Stomach (tissue), 9 donors: ENCODE results near the gene DOK6. TPM values are rescaled to one million over a fixed set of nuclear protein-coding genes. Genes with fewer than 3 reads are reported as not detected.
"Not testable (repeated sequence)": the region's sequence is repeated elsewhere in the genome, so short reads cannot be mapped to it uniquely, and the experiment has no call there.

ENCODE experiments used
- DNase-seq, 2 donors: peaks; one replicate each; pipeline versions ENCODE4 v3.0.0 to v3.0.0-alpha.2; 2013 to 2019
- H3K27ac ChIP-seq, 5 donors: fragments of 200-600 bp in 4 of 5; sonication (generic) in 4 of 5; one replicate each; pipeline ENCODE4 v1.5.1; 2013 to 2019; ENCODE audit warnings: mild to moderate bottlenecking in 1 of 5, moderate library complexity in 1 of 5
- H3K27me3 ChIP-seq, 3 donors: fragments of 200-600 bp; sonication (generic); one replicate each; pipeline ENCODE4 v1.5.1; 2017 to 2019; ENCODE audit warnings: mixed run types in 1 of 3
- H3K36me3 ChIP-seq, 4 donors: fragments of 200-600 bp; sonication (generic); 1 replicate in 3 of 4; 2 replicates in 1 of 4; pipeline ENCODE4 v1.5.1; 2016 to 2019
- H3K4me1 ChIP-seq, 4 donors: fragments of 200-600 bp; sonication (generic); one replicate each; pipeline ENCODE4 v1.5.1; 2016 to 2019
- H3K4me3 ChIP-seq, 4 donors: fragments of 200-600 bp; sonication (generic) in 3 of 4; one replicate each; pipeline ENCODE4 v1.5.1; 2016 to 2019; ENCODE audit warnings: mild to moderate bottlenecking in 1 of 4
- H3K9me3 ChIP-seq, 4 donors: fragments of 200-600 bp; sonication (generic); one replicate each; pipeline ENCODE4 v1.5.1; 2016 to 2019
- EP300 ChIP-seq: sonication (generic); formaldehyde crosslinking; IDR thresholded peaks from one replicate; pipeline ENCODE4 v1.6.1; 2017; ENCODE audit warnings: antibody characterized with exemption
- POLR2A ChIP-seq, 4 donors: fragments of 450-650 bp; IDR thresholded peaks; one replicate each; pipeline ENCODE4 v1.6.1; 2016; ENCODE audit warnings: antibody characterized with exemption in 4 of 4, control low read depth in 2 of 4, mild to moderate bottlenecking in 1 of 4, moderate library complexity in 1 of 4
- POLR2AphosphoS5 ChIP-seq, 3 donors: sonication (generic); formaldehyde crosslinking; IDR thresholded peaks; one replicate each; pipeline ENCODE4 v1.6.1; 2016; ENCODE audit warnings: antibody characterized with exemption in 3 of 3
- WGBS, 5 donors: extraction: QIAGEN DNeasy Blood & Tissue Kit in 3 of 5; methylation state at CpG; one replicate each; pipeline versions ENCODE4 v1.1.5 to v1.1.7; 2013 to 2018; 5-methylcytosine and 5-hydroxymethylcytosine counted together
- intact Hi-C: fragments of 100-400 bp; cut with DNase I; formaldehyde crosslinking; loops from one replicate; pipeline ENCODE4 v1.15.1; 2023; ENCODE audit warnings: low total_unique reads
- polyA plus RNA-seq, 3 donors: library from polyadenylated mRNA; stranded (reverse); fragments of 200-250 nt; gene quantifications; one replicate each; pipeline ENCODE4 v1.2.3, GENCODE V29; 2013
- total RNA-seq, 5 donors: library from RNA; depleted of rRNA; stranded (reverse); fragments of >200 nt; gene quantifications; one replicate each; pipeline versions ENCODE4 v1.1.0 to v1.2.3, GENCODE V29; 2014 to 2016
- TF ChIP-seq, protein P1 (sequence below), 7 experiments: fragments of 450-650 bp in 4 of 7; fragments of 200-600 bp in 3 of 7; sonication (generic) in 3 of 7; IDR thresholded peaks; one replicate each; pipeline ENCODE4 v1.5.1; 2016 to 2019; ENCODE audit warnings: antibody characterized with exemption in 7 of 7, control low read depth in 2 of 7, mild to moderate bottlenecking in 1 of 7
- donor health status: healthy with polysubstance abuse.
- donor health status: Bipolar disorder and iron deficiency.
- donor health status: healthy.

Gene DOK6
- total and polyA plus RNA-seq, 8 donors, result 0.18 to 10.1 (median 1.7) TPM; not detected in 1

- no peaks in the 10 kb centered on the region for H3K36me3 ChIP-seq
- TF ChIP-seq POLR2AphosphoS5 (IDR thresholded peaks at IDR 0.05) (no peak), EP300 (no peak), POLR2A (IDR thresholded peaks at IDR 0.05) (no peak)
- TF ChIP-seq, protein P1, sequence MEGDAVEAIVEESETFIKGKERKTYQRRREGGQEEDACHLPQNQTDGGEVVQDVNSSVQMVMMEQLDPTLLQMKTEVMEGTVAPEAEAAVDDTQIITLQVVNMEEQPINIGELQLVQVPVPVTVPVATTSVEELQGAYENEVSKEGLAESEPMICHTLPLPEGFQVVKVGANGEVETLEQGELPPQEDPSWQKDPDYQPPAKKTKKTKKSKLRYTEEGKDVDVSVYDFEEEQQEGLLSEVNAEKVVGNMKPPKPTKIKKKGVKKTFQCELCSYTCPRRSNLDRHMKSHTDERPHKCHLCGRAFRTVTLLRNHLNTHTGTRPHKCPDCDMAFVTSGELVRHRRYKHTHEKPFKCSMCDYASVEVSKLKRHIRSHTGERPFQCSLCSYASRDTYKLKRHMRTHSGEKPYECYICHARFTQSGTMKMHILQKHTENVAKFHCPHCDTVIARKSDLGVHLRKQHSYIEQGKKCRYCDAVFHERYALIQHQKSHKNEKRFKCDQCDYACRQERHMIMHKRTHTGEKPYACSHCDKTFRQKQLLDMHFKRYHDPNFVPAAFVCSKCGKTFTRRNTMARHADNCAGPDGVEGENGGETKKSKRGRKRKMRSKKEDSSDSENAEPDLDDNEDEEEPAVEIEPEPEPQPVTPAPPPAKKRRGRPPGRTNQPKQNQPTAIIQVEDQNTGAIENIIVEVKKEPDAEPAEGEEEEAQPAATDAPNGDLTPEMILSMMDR (IDR thresholded peaks at IDR 0.05), result no peak
- 84 to 99% (median 89%) methylated on average over 2 of the region's 2 CpGs for WGBS, 5 donors
Measured at GRCh38 chr18:69844656-69845055, 444.0 kb downstream of the DOK6 start.

GRCh38 chr18:69845593-69846506 lies 445.2 kb downstream of the DOK6 start:
- H3K27me3 ChIP-seq, result no peaks in the 10 kb centered on the region
- no peak overlapping the region for H3K27ac ChIP-seq
- H3K4me3 ChIP-seq, result no peak overlapping the region
- TF ChIP-seq, protein P1 (IDR thresholded peaks at IDR 0.05), result no peak
- peak in 1 of 3 donors; percentile 8 for TF ChIP-seq POLR2AphosphoS5 (IDR thresholded peaks at IDR 0.05)
- 65 to 78% (median 71%) methylated on average over 8 of the region's 8 CpGs for WGBS, 5 donors
- intact Hi-C loops, result no loop called here
- peak in 1 of 2 donors; percentile 44 for DNase-seq
- no peaks in the 10 kb centered on the region for H3K36me3 ChIP-seq
- peaks cover 0 to 16% (median 0%) of the 10 kb centered on the region in 4 donors for H3K4me1 ChIP-seq
- no peaks in the 10 kb centered on the region for H3K9me3 ChIP-seq

More at GRCh38 chr18:69844656-69845055, 444.0 kb downstream of the DOK6 start:
- intact Hi-C loops, result no loop called here
- no peak for DNase-seq
- no peak overlapping the region for H3K4me3 ChIP-seq
- H3K27me3 ChIP-seq, result no peaks in the 10 kb centered on the region
- peaks cover 0 to 16% (median 0%) of the 10 kb centered on the region in 4 donors for H3K4me1 ChIP-seq
- H3K9me3 ChIP-seq, result no peaks in the 10 kb centered on the region
- H3K27ac ChIP-seq, result no peak overlapping the region

DNA sequence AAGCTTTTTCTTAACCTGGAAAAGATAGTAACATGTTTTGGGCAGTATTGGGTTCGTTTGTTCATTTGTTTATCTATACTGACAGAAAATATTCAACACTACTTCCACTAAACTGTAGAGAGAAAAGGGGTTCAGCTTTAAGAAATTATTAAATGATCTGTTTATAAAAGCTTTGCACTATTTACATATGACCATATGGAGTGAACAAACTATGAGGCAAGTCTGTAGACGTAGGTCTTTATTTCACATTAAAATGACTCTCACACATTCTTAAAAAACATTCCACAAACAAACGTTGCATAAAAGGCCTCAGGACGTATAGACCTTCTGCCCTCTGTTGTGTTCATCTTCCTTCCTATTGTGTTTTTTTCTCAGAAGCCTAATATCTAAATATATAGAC lies 452.4 kb downstream of the DOK6 start:
- WGBS, 5 donors, result 37 to 55% (median 52%) methylated on average over 4 of the region's 4 CpGs
- intact Hi-C loops, result no loop called here
- H3K36me3 ChIP-seq, result no peaks in the 10 kb centered on the region
- no peaks in the 10 kb centered on the region for H3K9me3 ChIP-seq
- no peaks in the 10 kb centered on the region for H3K4me1 ChIP-seq
- no peak for TF ChIP-seq EP300
- no peak for TF ChIP-seq POLR2A (IDR thresholded peaks at IDR 0.05)
- H3K4me3 ChIP-seq, result no peak overlapping the region
- no peak for DNase-seq
- H3K27ac ChIP-seq, result no peak overlapping the region
- no peaks in the 10 kb centered on the region for H3K27me3 ChIP-seq

DNA sequence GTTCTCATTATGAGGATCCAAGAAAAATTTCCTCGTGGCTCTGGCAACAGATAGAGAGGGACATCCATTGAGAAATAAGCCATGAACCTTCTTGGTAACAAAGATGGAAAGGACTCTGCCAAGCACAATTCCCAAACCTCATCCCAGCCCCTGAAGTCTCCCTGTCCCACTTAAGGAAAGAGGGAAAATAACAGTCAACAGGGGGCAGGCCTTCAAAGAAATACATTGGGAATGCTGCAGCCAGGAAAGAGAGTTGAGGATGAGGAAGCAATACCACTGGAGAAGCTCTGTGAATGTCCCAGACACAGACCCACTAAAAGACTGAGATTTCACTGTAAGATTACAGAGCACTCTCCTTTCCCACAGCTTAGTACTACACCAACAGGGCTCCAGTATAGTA lies 453.8 kb downstream of the DOK6 start:
- 83 to 94% (median 88%) methylated on average over 1 of the region's 1 CpG for WGBS, 5 donors
- H3K4me1 ChIP-seq, result no peaks in the 10 kb centered on the region
- intact Hi-C loops, result no loop called here
- H3K27ac ChIP-seq, result no peak overlapping the region
- no peak for TF ChIP-seq POLR2AphosphoS5 (IDR thresholded peaks at IDR 0.05)
- TF ChIP-seq, protein P1 (IDR thresholded peaks at IDR 0.05), result no peak
- no peak for TF ChIP-seq EP300
- TF ChIP-seq POLR2A (IDR thresholded peaks at IDR 0.05), result no peak
- no peaks in the 10 kb centered on the region for H3K27me3 ChIP-seq
- no peak for DNase-seq
- H3K36me3 ChIP-seq, result no peaks in the 10 kb centered on the region
- H3K9me3 ChIP-seq, result no peaks in the 10 kb centered on the region
- H3K4me3 ChIP-seq, result no peak overlapping the region

GRCh38 chr18:69858897-69859296 lies 458.2 kb downstream of the DOK6 start:
- no peaks in the 10 kb centered on the region for H3K27me3 ChIP-seq
- no peaks in the 10 kb centered on the region for H3K36me3 ChIP-seq
- intact Hi-C loops, result no loop called here
- TF ChIP-seq POLR2A (IDR thresholded peaks at IDR 0.05) (no peak), POLR2AphosphoS5 (IDR thresholded peaks at IDR 0.05) (no peak), EP300 (no peak)
- TF ChIP-seq, protein P1 (IDR thresholded peaks at IDR 0.05), result no peak
- no peak for DNase-seq
- H3K27ac ChIP-seq, result no peak overlapping the region
- H3K4me1 ChIP-seq, result no peaks in the 10 kb centered on the region
- no peak overlapping the region for H3K4me3 ChIP-seq
- H3K9me3 ChIP-seq, result no peaks in the 10 kb centered on the region
- WGBS, 5 donors, result 75 to 85% (median 79%) methylated on average over 5 of the region's 5 CpGs

DNA sequence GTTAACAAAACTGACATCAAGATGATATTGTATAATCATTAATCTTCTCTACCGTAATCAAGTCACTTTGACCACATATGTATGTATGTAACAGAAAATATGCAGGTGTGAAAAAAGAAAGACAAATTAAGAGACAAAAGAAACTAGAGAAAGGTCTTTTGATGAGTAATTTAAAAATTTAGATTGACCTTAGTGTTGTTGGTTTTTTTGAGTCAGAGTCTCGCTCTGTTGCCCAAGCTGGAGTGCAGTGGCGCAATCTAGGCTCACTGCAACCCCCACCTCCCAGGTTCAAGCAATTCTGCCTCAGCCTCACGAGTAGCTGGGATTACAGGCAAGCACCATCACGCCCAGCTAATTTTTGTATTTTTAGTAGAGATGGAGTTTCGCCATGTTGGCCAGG lies 464.1 kb downstream of the DOK6 start:
- H3K36me3 ChIP-seq, intact Hi-C loops, H3K27me3 ChIP-seq, H3K27ac ChIP-seq, DNase-seq, H3K4me1 ChIP-seq, H3K4me3 ChIP-seq, H3K9me3 ChIP-seq: not testable (repeated sequence)
- WGBS, 5 donors, result 80 to 95% (median 89%) methylated on average over 6 of the region's 6 CpGs
